Loucy (cell line): Measurements from ENCODE around the gene TDRD3.

Experiments
- EZH2phosphoT487 ChIP-seq: fragments of 200-600 bp; IDR thresholded peaks from 2 replicates; pipeline ENCODE4 v1.6.1; 2018; ENCODE audit warnings: antibody characterized with exemption, mild to moderate bottlenecking, moderate library complexity, borderline replicate concordance
- TF ChIP-seq, protein P1 (sequence below): fragments of 200-600 bp; sonication (generic); conservative IDR thresholded peaks from 2 replicates; pipeline ENCODE4 v1.5.1; 2014; ENCODE audit warnings: mild to moderate bottlenecking, antibody characterized with exemption, low read length

DNA sequence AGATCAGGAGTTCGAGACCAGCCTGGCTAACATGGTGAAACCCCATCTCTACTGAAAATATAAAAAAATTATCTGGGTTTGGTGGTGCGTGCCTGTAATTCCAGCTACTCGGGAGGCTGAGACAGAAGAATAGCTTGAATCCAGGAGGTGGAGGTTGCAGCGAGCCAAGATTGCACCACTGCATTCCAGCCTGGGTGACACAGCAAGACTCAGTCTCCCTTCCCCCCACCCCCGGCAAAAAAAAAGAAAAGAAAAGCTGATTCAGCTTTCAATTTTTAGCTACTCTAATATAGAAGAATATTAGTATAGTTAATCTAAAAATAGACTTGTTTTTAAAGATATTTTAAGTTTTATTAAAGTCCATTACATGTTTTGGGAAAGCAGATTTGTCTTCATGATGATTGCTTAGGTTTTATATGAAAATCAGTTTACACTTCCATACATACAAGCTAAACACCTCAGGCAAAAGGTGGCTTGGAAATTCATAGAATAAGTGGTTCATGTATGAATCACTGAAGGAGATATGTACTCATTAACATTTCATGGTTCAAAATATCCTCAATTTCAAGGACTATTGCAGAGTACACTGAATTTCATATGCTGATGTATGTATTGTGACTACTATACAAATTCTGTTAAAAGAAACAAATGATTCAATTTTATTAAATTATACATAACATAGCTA, 165.2 kb downstream of the TDRD3 start:
- no peak for TF ChIP-seq EZH2phosphoT487
- TF ChIP-seq, protein P1, sequence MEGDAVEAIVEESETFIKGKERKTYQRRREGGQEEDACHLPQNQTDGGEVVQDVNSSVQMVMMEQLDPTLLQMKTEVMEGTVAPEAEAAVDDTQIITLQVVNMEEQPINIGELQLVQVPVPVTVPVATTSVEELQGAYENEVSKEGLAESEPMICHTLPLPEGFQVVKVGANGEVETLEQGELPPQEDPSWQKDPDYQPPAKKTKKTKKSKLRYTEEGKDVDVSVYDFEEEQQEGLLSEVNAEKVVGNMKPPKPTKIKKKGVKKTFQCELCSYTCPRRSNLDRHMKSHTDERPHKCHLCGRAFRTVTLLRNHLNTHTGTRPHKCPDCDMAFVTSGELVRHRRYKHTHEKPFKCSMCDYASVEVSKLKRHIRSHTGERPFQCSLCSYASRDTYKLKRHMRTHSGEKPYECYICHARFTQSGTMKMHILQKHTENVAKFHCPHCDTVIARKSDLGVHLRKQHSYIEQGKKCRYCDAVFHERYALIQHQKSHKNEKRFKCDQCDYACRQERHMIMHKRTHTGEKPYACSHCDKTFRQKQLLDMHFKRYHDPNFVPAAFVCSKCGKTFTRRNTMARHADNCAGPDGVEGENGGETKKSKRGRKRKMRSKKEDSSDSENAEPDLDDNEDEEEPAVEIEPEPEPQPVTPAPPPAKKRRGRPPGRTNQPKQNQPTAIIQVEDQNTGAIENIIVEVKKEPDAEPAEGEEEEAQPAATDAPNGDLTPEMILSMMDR = no peak
